K562 (cell line): Measurements from ENCODE around the gene SH2D4B. TPM values are rescaled to one million over a fixed set of nuclear protein-coding genes. Genes with fewer than 3 reads are reported as not detected.

Experiments used
- ATAC-seq: fragments of 200-7000 bp; cut with Tn5 transposase; 3 replicates; pipeline ENCODE4 v1.9.1; 2020; ENCODE audit warnings: moderate library complexity
- BruUV-seq: library from RNA; stranded (reverse); fragments of 400-500 nt; replicated peaks from 2 replicates; lab custom pipeline; 2021; lab: Mats Ljungman, UMichigan
- CTCF ChIA-PET: fragments of 300-600 bp; formaldehyde crosslinking; extraction: SDS; loops from one replicate; lab custom pipeline; 2021; ENCODE audit warnings: low intra/inter-chr PET ratio; lab: Yijun Ruan, JAX
- POLR2A ChIA-PET: fragments of 300-600, 350-650 bp; sonication (Branson Sonifier 250); formaldehyde crosslinking; extraction: SDS; loops from one replicate; lab custom pipeline; 2021; ENCODE audit warnings: antibody characterized with exemption, inconsistent platforms; lab: Yijun Ruan, JAX
- DNase-seq, 4 experiments: peaks; one replicate each; pipeline versions ENCODE4 v3.0.0 to v3.0.0-alpha.2; 2011 to 2018; ENCODE audit warnings: low spot score in 3 of 4, mixed read lengths in 3 of 4; ENCODE audit errors: extremely low read depth in 1 of 4
- FAIRE-seq: peaks from 2 replicates; lab custom pipeline; 2011; peaks lifted over from hg19 to GRCh38; lab: Jason Lieb, UNC
- H2AFZ ChIP-seq: 2 replicates; pipeline ENCODE4 v1.6.0; 2011; ENCODE audit warnings: low read depth, low read length, control low read depth, inconsistent platforms
- H3K27ac ChIP-seq: fragments of 200-600 bp; 3 replicates; pipeline ENCODE4 v1.8.0; 2011; ENCODE audit warnings: low read depth, mild to moderate bottlenecking, control low read depth, inconsistent platforms, low read length, moderate library complexity, mixed read lengths; ENCODE audit errors: extremely low read depth
- H3K27me3 ChIP-seq, 2 experiments: fragments of 300-600 bp in 1 of 2; 2 replicates in 1 of 2; 3 replicates in 1 of 2; pipeline versions ENCODE4 v1.6.0 to v1.8.0; 2011; ENCODE audit warnings: inconsistent platforms in 2 of 2, low read length in 2 of 2, mild to moderate bottlenecking in 1 of 2, mixed read lengths in 1 of 2, moderate library complexity in 1 of 2; ENCODE audit not compliant: control insufficient read depth in 2 of 2, insufficient read depth in 2 of 2
- H3K36me3 ChIP-seq: fragments of 300-600 bp; 3 replicates; pipeline ENCODE4 v1.8.0; 2011; ENCODE audit warnings: mild to moderate bottlenecking, low read length, inconsistent platforms; ENCODE audit not compliant: control insufficient read depth, insufficient read depth
- H3K4me1 ChIP-seq, 2 experiments: fragments of 200-600 bp in 1 of 2; replicated peaks in 1 of 2; 2 replicates in 1 of 2; 3 replicates in 1 of 2; pipeline versions ENCODE4 v1.5.1 to v1.8.0; 2011; ENCODE audit warnings: inconsistent platforms in 2 of 2, low read length in 2 of 2, mild to moderate bottlenecking in 1 of 2, mixed read lengths in 1 of 2, moderate library complexity in 1 of 2; ENCODE audit not compliant: control insufficient read depth in 2 of 2, insufficient read depth in 2 of 2
- H3K4me2 ChIP-seq: 2 replicates; pipeline ENCODE4 v1.6.1; 2011; ENCODE audit warnings: low read length, control low read depth, inconsistent platforms, mixed read lengths; ENCODE audit not compliant: insufficient read depth
- H3K4me3 ChIP-seq: fragments of 200-600 bp; sonication (generic), shearing (Covaris generic); 2 replicates; pipeline ENCODE4 v1.5.1; 2016; ENCODE audit warnings: control low read depth, inconsistent platforms
- H3K79me2 ChIP-seq: fragments of 200-600 bp; 3 replicates; pipeline ENCODE4 v1.8.0; 2011; ENCODE audit warnings: low read length, inconsistent platforms; ENCODE audit not compliant: control insufficient read depth, insufficient read depth
- H3K9ac ChIP-seq, 2 experiments: 2 replicates each; pipeline versions ENCODE4 v1.6.0 to v1.6.1; 2011; ENCODE audit warnings: low read depth in 2 of 2, low read length in 2 of 2, control low read depth in 1 of 2, inconsistent platforms in 1 of 2, mild to moderate bottlenecking in 1 of 2, mixed read lengths in 1 of 2; ENCODE audit not compliant: insufficient read depth in 1 of 2
- H3K9me1 ChIP-seq: one replicate; pipeline ENCODE4 v1.6.0; 2011; ENCODE audit warnings: inconsistent platforms, mild to moderate bottlenecking, low read length, moderate library complexity; ENCODE audit not compliant: control insufficient read depth, insufficient read depth
- H3K9me3 ChIP-seq: replicated peaks from 2 replicates; pipeline ENCODE4 v1.5.1; 2011; ENCODE audit warnings: low read depth, low read length, inconsistent platforms; ENCODE audit not compliant: control insufficient read depth, insufficient read depth
- H4K20me1 ChIP-seq: replicated peaks from 2 replicates; pipeline ENCODE4 v1.6.1; 2011; ENCODE audit warnings: low read length, inconsistent platforms, mixed read lengths; ENCODE audit not compliant: control insufficient read depth, insufficient read depth
- NR2F6 ChIP-seq: fragments of 450-650 bp; formaldehyde crosslinking; IDR thresholded peaks from 2 replicates; pipeline ENCODE4 v1.4.0; 2020; ENCODE audit warnings: mild to moderate bottlenecking
- STAT5B ChIP-seq: fragments of 250-450 bp; sonication (Bioruptor Pico); IDR thresholded peaks from 2 replicates; pipeline ENCODE4 v1.8.0; 2021; ENCODE audit warnings: mild to moderate bottlenecking, inconsistent platforms
- WGBS: fragments of 100-300 bp; shearing (Covaris generic); methylation state at CpG from one replicate; pipeline ENCODE4 v1.1.6; 2016; ENCODE audit warnings: low coverage, mixed read lengths; ENCODE audit not compliant: insufficient coverage; ENCODE audit errors: missing lambda C conversion rate; 5-methylcytosine and 5-hydroxymethylcytosine counted together
- in situ Hi-C: fragments of 300-500 bp; cut with MboI; formaldehyde crosslinking; loops from 4 replicates; pipeline ENCODE4 v1.15.0; 2018; ENCODE audit warnings: inconsistent platforms, mixed read lengths
- intact Hi-C: fragments of 100-400 bp; cut with micrococcal nuclease; formaldehyde crosslinking; loops from 2 replicates; pipeline ENCODE4 v1.14.2; 2022
- polyA plus RNA-seq, 8 experiments: library from polyadenylated mRNA; depleted of rRNA in 4 of 8; stranded (reverse) in 5 of 8; unstranded in 3 of 8; fragments of >200 nt; fragmentation: Nextera tagmentation in 2 of 8; fragmentation: Illumina TruSeq in 1 of 8; extraction: Ambion mirVana in 2 of 8; extraction: Trizol in 1 of 8; gene quantifications; 2 replicates each; pipeline versions ENCODE4 v1.2.1 to v1.2.3, GENCODE V29; 2011 to 2014; ENCODE audit warnings: inconsistent platforms in 1 of 8, missing spikeins in 1 of 8
- total RNA-seq, 7 experiments: library from RNA; depleted of rRNA in 6 of 7; stranded (reverse); fragments of >200 nt in 6 of 7; fragmentation: Illumina TruSeq in 2 of 7; extraction: Trizol in 2 of 7; gene quantifications; 2 replicates each; pipeline versions ENCODE4 v1.2.1 to v1.2.3, GENCODE V29; 2011 to 2021; ENCODE audit warnings: low replicate concordance in 1 of 7
- TF ChIP-seq, protein P1 (sequence below): fragments of 450-650 bp; IDR thresholded peaks from 2 replicates; pipeline ENCODE4 v1.6.1; 2016; ENCODE audit warnings: mild to moderate bottlenecking, moderate library complexity
- TF ChIP-seq, protein P2 (sequence below): fragments of 250-450 bp; sonication (Bioruptor Pico); IDR thresholded peaks from 2 replicates; pipeline ENCODE4 v1.8.0; 2021; ENCODE audit warnings: moderate library complexity, mild to moderate bottlenecking, inconsistent platforms
- TF ChIP-seq, protein P3 (sequence below), 2 experiments: fragments of 200-800 bp in 1 of 2; sonication (Bioruptor generic) in 1 of 2; sonication (generic) in 1 of 2; formaldehyde crosslinking in 1 of 2; IDR thresholded peaks in 1 of 2; conservative IDR thresholded peaks in 1 of 2; 2 replicates each; pipeline versions ENCODE4 v1.5.0 to v1.6.1; 2016 to 2020; ENCODE audit warnings: missing compliant biosample characterization in 1 of 2, missing genetic modification characterization in 1 of 2, missing genetic modification reagents in 1 of 2

SH2D4B gene
- total and polyA plus RNA-seq, 9 of the 15 experiments (the other 6 are each of a cell fraction or from before 2014, with no cell fraction given) = 0.03 to 0.14 (median 0.04) TPM; not detected in 4

DNA sequence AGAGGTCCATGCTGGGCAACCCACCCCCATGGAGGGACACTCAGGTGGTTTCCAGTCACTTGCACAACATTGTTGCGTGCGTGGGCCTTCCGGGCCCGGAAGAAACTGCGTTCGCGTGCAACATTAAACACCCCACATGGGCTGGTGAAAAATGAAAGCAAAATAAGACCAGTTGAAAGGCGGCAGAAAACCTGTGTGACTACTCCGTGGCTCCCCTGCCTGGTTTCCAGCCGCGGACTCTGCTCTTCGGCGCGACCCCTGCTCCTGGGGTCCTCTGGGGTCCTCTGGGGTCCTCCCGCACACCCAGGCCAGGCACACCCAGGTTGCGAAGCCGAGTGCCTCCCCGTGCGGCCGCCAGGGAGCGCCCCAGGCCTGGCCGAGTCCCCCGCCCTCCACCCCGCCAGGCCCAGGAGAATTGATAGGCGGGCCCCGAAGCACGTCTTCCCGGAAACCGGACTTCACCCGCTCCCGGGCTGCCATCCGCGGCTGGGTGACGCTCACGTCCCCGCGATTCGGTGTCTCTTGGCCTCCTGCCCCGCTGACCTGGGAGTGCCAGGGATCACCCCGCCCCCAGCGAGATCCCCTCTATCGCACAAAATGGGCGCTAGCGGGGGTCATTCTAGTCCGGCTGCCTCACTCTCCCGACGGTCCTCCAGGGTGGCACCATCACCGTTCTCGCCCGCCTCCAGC lies 1.9 kb upstream of the SH2D4B start:
- peak overlapping the region; percentile 32 for H3K4me3 ChIP-seq
- 19% methylated on average over 43 of the region's 50 CpGs for WGBS
- H3K27ac ChIP-seq = peak overlapping the region; percentile 25; the same call in 1 of the 3 replicates
- H3K9ac ChIP-seq = peak overlapping the region; percentile 21 to 81; a peak in 3 of 4 replicates
- H3K9me3 ChIP-seq = no peaks in the 10 kb centered on the region
- peak; percentile 99 for ATAC-seq
- H3K36me3 ChIP-seq = no peaks in the 10 kb centered on the region
- intact Hi-C loops (no loop called here), in situ Hi-C loops (no loop called here)
- POLR2A ChIA-PET = no interaction called here
- H3K79me2 ChIP-seq = no peaks in the 10 kb centered on the region
- CTCF ChIA-PET = no interaction called here
- peaks cover 25 to 32% of the 10 kb centered on the region in 2 experiments; a peak in 4 of 5 replicates for H3K27me3 ChIP-seq
- peaks cover 10 to 18% of the 10 kb centered on the region in 2 experiments; a peak in 4 of 5 replicates for H3K4me1 ChIP-seq
- H3K9me1 ChIP-seq = no peaks in the 10 kb centered on the region
- peaks cover 4% of the 10 kb centered on the region; the same call in 1 of the 2 replicates for H4K20me1 ChIP-seq
- BruUV-seq = no TSS peak
- peak overlapping the region; percentile 68 for H3K4me2 ChIP-seq
- peak overlapping the region; percentile 98 for H2AFZ ChIP-seq
- FAIRE-seq = no peak
- peak; percentile 81 to 94 (median 92) for DNase-seq
- TF ChIP-seq, protein P1, sequence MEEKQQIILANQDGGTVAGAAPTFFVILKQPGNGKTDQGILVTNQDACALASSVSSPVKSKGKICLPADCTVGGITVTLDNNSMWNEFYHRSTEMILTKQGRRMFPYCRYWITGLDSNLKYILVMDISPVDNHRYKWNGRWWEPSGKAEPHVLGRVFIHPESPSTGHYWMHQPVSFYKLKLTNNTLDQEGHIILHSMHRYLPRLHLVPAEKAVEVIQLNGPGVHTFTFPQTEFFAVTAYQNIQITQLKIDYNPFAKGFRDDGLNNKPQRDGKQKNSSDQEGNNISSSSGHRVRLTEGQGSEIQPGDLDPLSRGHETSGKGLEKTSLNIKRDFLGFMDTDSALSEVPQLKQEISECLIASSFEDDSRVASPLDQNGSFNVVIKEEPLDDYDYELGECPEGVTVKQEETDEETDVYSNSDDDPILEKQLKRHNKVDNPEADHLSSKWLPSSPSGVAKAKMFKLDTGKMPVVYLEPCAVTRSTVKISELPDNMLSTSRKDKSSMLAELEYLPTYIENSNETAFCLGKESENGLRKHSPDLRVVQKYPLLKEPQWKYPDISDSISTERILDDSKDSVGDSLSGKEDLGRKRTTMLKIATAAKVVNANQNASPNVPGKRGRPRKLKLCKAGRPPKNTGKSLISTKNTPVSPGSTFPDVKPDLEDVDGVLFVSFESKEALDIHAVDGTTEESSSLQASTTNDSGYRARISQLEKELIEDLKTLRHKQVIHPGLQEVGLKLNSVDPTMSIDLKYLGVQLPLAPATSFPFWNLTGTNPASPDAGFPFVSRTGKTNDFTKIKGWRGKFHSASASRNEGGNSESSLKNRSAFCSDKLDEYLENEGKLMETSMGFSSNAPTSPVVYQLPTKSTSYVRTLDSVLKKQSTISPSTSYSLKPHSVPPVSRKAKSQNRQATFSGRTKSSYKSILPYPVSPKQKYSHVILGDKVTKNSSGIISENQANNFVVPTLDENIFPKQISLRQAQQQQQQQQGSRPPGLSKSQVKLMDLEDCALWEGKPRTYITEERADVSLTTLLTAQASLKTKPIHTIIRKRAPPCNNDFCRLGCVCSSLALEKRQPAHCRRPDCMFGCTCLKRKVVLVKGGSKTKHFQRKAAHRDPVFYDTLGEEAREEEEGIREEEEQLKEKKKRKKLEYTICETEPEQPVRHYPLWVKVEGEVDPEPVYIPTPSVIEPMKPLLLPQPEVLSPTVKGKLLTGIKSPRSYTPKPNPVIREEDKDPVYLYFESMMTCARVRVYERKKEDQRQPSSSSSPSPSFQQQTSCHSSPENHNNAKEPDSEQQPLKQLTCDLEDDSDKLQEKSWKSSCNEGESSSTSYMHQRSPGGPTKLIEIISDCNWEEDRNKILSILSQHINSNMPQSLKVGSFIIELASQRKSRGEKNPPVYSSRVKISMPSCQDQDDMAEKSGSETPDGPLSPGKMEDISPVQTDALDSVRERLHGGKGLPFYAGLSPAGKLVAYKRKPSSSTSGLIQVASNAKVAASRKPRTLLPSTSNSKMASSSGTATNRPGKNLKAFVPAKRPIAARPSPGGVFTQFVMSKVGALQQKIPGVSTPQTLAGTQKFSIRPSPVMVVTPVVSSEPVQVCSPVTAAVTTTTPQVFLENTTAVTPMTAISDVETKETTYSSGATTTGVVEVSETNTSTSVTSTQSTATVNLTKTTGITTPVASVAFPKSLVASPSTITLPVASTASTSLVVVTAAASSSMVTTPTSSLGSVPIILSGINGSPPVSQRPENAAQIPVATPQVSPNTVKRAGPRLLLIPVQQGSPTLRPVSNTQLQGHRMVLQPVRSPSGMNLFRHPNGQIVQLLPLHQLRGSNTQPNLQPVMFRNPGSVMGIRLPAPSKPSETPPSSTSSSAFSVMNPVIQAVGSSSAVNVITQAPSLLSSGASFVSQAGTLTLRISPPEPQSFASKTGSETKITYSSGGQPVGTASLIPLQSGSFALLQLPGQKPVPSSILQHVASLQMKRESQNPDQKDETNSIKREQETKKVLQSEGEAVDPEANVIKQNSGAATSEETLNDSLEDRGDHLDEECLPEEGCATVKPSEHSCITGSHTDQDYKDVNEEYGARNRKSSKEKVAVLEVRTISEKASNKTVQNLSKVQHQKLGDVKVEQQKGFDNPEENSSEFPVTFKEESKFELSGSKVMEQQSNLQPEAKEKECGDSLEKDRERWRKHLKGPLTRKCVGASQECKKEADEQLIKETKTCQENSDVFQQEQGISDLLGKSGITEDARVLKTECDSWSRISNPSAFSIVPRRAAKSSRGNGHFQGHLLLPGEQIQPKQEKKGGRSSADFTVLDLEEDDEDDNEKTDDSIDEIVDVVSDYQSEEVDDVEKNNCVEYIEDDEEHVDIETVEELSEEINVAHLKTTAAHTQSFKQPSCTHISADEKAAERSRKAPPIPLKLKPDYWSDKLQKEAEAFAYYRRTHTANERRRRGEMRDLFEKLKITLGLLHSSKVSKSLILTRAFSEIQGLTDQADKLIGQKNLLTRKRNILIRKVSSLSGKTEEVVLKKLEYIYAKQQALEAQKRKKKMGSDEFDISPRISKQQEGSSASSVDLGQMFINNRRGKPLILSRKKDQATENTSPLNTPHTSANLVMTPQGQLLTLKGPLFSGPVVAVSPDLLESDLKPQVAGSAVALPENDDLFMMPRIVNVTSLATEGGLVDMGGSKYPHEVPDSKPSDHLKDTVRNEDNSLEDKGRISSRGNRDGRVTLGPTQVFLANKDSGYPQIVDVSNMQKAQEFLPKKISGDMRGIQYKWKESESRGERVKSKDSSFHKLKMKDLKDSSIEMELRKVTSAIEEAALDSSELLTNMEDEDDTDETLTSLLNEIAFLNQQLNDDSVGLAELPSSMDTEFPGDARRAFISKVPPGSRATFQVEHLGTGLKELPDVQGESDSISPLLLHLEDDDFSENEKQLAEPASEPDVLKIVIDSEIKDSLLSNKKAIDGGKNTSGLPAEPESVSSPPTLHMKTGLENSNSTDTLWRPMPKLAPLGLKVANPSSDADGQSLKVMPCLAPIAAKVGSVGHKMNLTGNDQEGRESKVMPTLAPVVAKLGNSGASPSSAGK = peak; percentile 92
- TF ChIP-seq, protein P2, sequence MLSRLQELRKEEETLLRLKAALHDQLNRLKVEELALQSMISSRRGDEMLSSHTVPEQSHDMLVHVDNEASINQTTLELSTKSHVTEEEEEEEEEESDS (CRISPR knock-in tag) = no peak
- TF ChIP-seq, protein P3, sequence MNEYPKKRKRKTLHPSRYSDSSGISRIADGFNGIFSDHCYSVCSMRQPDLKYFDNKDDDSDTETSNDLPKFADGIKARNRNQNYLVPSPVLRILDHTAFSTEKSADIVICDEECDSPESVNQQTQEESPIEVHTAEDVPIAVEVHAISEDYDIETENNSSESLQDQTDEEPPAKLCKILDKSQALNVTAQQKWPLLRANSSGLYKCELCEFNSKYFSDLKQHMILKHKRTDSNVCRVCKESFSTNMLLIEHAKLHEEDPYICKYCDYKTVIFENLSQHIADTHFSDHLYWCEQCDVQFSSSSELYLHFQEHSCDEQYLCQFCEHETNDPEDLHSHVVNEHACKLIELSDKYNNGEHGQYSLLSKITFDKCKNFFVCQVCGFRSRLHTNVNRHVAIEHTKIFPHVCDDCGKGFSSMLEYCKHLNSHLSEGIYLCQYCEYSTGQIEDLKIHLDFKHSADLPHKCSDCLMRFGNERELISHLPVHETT (CRISPR knock-in tag; conservative IDR thresholded peaks at IDR 0.05 in 1 of 2, IDR thresholded peaks at IDR 0.05 in 1 of 2) = no peak
- TF ChIP-seq STAT5B (CRISPR knock-in tag) = no peak
- TF ChIP-seq NR2F6 (CRISPR knock-in tag) = no peak
